ENCODE results near the gene VPREB3.
A peak's percentile ranks its signal among the peaks of the same experiment; 100 is the strongest.
"Not testable (repeated sequence)": the region's sequence is repeated elsewhere in the genome, so short reads cannot be mapped to it uniquely, and the experiment has no call there.

Gene VPREB3

DNA sequence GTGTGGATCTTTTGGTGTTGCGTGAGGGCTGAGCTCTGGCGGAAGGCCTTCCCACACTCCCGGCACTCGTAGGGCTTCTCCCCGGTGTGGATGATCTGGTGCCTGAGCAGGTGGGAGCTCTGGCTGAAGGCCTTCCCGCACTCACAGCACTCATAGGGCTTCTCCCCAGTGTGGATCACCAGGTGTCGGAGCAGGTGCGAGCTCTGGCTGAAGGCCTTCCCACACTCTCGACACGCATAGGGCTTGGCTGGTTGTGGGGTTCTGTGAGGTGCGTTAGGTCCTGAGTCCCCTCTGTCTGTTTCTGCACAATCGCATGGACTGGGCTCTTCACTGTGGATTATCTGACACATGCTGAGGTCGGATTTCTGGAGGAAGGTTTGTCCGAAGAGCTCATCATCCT lies 9.7 kb downstream of the VPREB3 start:
- Mint-ChIP-seq H3K9me3 (no peaks in the 10 kb centered on the region), H3K4me3 (no peak overlapping the region), H3K4me1 (ENCODE audit: low read depth) (peaks cover under 1% of the 10 kb centered on the region), H3K27ac (no peak overlapping the region), H3K27me3 (no peaks in the 10 kb centered on the region), H3K36me3 (ENCODE audit: low read depth) (peaks cover 25% of the 10 kb centered on the region)

DNA sequence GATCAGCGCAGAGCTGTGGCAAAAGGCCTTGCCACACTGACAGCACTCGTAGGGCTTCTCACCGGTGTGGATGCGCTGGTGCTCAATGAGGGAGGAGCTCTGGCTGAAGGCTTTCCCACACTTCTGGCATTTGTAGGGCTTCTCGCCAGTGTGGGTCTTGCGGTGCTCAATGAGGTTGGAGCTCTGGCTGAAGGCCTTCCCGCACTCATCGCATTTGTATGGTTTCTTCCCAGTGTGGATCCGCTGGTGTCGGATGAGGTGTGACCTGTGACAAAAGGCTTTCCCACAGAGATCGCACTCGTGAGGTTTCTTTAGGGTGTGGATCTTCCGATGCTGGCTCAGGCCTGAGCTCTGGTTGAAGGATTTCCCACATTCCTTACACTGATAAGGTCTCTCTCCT lies 10.2 kb downstream of the VPREB3 start:
- no peaks in the 10 kb centered on the region for H3K9me3 Mint-ChIP-seq
- no peak overlapping the region for H3K27ac Mint-ChIP-seq
- peaks cover 25% of the 10 kb centered on the region for H3K36me3 Mint-ChIP-seq (ENCODE audit: low read depth)
- H3K4me1 Mint-ChIP-seq (ENCODE audit: low read depth) = no peaks in the 10 kb centered on the region
- no peak overlapping the region for H3K4me3 Mint-ChIP-seq
- H3K27me3 Mint-ChIP-seq = no peaks in the 10 kb centered on the region

DNA sequence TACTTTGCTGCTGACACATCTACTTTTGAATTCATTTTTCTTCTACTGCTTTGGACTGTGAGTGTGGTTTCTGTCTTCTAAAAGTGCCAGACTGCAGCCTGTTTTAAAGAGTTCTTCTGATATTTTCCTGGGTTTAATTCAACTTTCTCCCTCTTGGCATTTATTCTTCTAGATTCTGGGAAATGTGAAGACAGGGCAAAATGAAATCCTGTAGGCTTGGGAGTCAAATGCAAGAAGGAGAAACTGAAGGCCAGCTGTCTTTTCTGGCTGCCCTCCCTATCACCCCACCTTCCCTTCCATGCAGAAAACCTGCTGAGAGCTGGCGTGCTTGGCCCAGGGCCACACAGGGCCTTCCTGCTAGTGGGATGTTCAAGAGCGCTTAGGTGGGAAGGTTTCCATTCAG lies 10.9 kb downstream of the VPREB3 start:
- Mint-ChIP-seq H3K27me3 (no peaks in the 10 kb centered on the region), H3K27ac (no peak overlapping the region), H3K36me3 (ENCODE audit: low read depth) (peaks cover 25% of the 10 kb centered on the region), H3K4me3 (no peak overlapping the region), H3K4me1 (ENCODE audit: low read depth) (no peaks in the 10 kb centered on the region), H3K9me3 (no peaks in the 10 kb centered on the region)

DNA sequence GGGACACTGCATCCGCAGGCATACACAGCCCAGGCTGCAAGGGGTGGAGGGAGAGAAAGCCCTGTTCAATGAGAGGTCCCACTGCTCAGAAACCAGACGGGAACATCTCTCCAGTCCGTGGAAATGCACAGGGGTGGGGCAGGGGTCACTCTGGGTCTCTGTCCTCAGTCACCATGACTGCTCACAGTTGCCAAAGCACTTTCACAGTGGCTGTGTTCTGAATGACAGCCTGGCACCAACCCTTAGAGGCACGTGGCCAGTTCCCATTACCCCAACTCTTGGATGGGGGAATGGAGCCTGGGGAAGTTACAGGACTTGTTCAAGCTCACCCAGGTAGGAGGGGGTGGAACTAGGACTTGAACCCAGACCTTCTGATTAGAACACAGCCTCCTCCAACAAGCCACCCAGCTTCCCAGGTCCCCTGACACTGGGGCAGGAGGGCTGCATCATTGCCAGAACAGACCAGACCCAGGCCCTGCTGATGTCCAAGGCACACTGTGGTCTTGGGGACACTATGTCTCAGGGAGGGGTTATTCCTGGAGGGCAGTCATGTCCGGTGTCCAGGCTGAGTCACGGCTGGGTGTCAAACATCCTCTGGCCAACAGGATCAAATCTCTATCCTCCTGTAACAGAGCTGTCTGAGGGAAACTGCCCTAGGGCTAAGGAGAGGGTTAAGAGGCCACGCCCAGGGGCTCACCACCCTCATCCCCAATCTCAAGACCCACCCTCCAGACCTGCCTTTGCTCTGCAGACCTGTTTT lies 11.5 kb downstream of the VPREB3 start:
- Mint-ChIP-seq H3K4me3 (no peak overlapping the region), H3K27ac (no peak overlapping the region), H3K27me3 (no peaks in the 10 kb centered on the region), H3K9me3 (no peaks in the 10 kb centered on the region), H3K4me1 (ENCODE audit: low read depth) (no peaks in the 10 kb centered on the region), H3K36me3 (ENCODE audit: low read depth) (peaks cover 25% of the 10 kb centered on the region)

DNA sequence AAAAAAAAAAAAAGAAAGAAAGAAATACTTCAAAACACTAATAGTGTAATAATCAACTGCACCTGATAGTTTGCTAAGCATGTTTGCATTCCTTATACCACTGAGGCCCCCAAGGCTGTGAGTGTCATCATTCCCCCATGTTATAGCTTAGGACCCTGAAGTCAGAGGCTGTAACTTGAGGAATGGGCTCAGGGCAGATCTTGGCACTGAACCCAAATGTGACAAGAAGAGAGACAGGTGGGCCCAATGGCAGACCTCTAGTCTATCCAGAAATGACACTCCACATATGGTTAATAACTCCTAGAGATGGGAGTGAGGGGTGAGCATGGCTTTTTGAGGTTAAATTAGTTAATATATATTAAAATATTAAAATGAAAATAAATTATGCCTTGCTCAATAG lies 16.5 kb downstream of the VPREB3 start:
- no peaks in the 10 kb centered on the region for H3K36me3 Mint-ChIP-seq (ENCODE audit: low read depth)
- H3K4me3 Mint-ChIP-seq = no peak overlapping the region
- no peak overlapping the region for H3K27ac Mint-ChIP-seq
- no peaks in the 10 kb centered on the region for H3K27me3 Mint-ChIP-seq
- H3K4me1 Mint-ChIP-seq (ENCODE audit: low read depth) = no peaks in the 10 kb centered on the region
- no peaks in the 10 kb centered on the region for H3K9me3 Mint-ChIP-seq

DNA sequence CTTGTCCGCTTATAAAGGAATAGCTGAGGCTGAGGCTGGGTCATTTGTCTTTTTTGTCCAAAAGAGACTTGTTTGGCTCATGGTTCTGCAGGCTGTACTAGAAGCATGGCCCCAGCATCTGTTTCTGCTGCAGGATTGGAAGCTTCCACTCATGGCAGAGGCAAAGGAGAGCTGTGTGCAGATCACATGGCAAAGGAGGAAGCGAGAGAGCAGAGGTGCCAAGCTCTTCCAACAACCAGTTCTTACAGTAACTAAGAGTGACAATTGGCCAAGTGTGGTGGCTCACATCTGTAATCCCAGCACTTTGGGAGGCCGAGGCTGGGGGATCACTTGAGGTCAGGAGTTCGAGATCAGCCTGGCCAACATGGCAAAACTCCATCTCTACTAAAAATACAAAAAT lies 26.1 kb downstream of the VPREB3 start:
- H3K9me3 Mint-ChIP-seq; H3K27me3 Mint-ChIP-seq; H3K4me3 Mint-ChIP-seq; H3K36me3 Mint-ChIP-seq (ENCODE audit: low read depth); H3K27ac Mint-ChIP-seq; H3K4me1 Mint-ChIP-seq (ENCODE audit: low read depth): not testable (repeated sequence)

DNA sequence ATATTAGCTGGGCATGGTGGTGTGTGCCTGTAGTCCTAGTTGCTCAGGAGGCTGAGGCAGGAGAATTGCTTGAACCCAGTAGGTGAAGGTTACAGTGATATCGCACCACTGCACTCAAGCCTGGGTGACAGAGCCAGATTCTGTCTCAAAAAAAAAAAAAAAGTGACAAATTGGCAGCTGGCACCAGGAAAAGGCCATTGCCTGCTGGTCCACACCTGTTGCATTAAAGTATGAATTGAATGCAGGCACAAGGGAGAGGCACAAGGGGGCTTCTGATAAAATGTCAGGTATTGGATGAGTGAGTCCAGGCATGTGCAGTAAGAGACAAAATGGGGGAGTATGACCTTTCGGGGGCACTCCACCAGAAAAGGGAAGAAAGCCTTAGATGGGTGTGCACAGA lies 31.5 kb downstream of the VPREB3 start:
- no peaks in the 10 kb centered on the region for H3K9me3 Mint-ChIP-seq
- H3K4me3 Mint-ChIP-seq = no peak overlapping the region
- H3K4me1 Mint-ChIP-seq (ENCODE audit: low read depth) = no peaks in the 10 kb centered on the region
- no peak overlapping the region for H3K27ac Mint-ChIP-seq
- no peaks in the 10 kb centered on the region for H3K36me3 Mint-ChIP-seq (ENCODE audit: low read depth)
- no peaks in the 10 kb centered on the region for H3K27me3 Mint-ChIP-seq

DNA sequence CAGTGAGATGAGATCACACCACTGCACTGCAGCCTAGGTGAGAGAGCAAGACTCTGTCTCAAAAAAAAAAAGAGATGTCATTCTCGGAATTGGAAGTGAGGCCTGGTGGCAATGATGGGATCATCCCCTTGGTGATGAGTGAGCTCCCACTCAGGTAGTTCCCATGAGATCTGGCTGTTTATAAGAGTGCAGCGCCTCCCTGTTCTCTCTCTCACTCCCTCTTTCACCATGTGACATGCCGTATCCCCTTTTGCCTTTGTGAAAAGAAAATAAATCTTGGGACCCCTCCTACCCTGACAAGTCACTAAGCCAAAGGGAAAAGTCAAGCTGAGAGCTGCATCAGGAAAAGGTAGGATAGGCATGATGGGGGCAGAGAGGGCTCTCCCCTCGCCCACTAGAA lies 32.1 kb downstream of the VPREB3 start:
- no peaks in the 10 kb centered on the region for H3K27me3 Mint-ChIP-seq
- no peaks in the 10 kb centered on the region for H3K36me3 Mint-ChIP-seq (ENCODE audit: low read depth)
- H3K4me3 Mint-ChIP-seq = no peak overlapping the region
- no peaks in the 10 kb centered on the region for H3K9me3 Mint-ChIP-seq
- peaks cover 5% of the 10 kb centered on the region for H3K4me1 Mint-ChIP-seq (ENCODE audit: low read depth)
- H3K27ac Mint-ChIP-seq = no peak overlapping the region

DNA sequence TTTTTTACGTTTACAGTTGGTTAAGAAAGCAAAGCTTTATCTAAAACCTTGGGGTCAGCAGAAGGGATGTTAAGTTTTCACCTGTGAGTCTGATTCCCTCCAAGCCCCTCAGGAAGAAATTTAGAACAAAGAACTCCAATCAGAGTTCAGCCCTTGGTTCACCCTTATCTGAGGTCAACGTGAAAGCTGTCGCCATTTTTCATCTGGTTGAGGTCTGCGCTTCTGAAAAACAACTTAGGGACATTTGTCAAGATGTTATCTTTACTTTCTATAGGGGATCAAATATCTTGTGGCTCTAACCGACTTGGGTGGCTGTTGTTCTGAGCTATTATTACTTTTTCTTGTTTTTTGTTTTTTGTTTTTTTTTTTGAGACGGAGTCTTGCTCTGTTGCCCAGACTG lies 33.4 kb downstream of the VPREB3 start:
- Mint-ChIP-seq H3K9me3 (no peaks in the 10 kb centered on the region), H3K27ac (no peak overlapping the region), H3K4me1 (ENCODE audit: low read depth) (peaks cover 8% of the 10 kb centered on the region), H3K36me3 (ENCODE audit: low read depth) (no peaks in the 10 kb centered on the region), H3K27me3 (no peaks in the 10 kb centered on the region), H3K4me3 (no peak overlapping the region)

DNA sequence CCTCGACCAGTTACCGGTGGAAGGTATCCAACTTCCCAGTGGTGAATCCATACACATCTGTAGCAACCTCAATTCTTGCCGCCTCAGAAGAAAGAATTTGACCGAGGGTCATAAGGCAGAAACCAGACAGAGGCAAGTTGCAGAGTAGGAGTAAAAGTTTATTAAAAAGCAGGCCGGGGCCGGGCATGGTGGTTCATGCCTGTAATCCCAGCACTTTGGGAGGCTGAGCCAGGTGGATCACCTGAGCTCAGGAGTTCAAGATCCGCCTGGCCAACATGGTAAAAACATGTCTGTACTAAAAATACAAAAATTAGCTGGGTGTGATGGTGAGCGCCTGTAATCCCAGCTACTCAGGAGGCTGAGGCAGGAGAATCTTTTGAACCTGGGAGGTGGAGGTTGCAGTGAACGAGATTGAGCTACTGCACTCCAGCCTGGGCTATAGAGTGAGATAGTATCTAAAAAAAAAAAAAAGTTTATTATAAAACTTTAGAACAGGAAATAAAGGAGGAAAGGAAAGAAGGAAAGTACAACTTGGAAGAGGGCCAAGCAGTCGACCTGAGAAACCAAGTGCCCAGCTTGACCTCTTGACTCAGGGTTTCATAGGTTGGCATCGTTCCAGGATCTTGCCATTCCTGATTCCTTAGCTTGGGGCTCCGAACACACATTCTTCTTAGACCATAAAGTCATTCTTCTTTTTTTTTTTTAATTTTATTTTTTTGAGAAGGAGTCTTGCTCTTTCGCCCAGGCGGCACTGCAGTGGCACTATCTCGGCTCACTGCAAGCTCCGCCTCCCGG lies 35.7 kb downstream of the VPREB3 start:
- peaks cover 8% of the 10 kb centered on the region for H3K36me3 Mint-ChIP-seq (ENCODE audit: low read depth)
- peaks cover 25% of the 10 kb centered on the region for H3K4me1 Mint-ChIP-seq (ENCODE audit: low read depth)
- H3K4me3 Mint-ChIP-seq = no peak overlapping the region
- H3K27me3 Mint-ChIP-seq = no peaks in the 10 kb centered on the region
- H3K9me3 Mint-ChIP-seq = no peaks in the 10 kb centered on the region
- H3K27ac Mint-ChIP-seq = no peak overlapping the region

DNA sequence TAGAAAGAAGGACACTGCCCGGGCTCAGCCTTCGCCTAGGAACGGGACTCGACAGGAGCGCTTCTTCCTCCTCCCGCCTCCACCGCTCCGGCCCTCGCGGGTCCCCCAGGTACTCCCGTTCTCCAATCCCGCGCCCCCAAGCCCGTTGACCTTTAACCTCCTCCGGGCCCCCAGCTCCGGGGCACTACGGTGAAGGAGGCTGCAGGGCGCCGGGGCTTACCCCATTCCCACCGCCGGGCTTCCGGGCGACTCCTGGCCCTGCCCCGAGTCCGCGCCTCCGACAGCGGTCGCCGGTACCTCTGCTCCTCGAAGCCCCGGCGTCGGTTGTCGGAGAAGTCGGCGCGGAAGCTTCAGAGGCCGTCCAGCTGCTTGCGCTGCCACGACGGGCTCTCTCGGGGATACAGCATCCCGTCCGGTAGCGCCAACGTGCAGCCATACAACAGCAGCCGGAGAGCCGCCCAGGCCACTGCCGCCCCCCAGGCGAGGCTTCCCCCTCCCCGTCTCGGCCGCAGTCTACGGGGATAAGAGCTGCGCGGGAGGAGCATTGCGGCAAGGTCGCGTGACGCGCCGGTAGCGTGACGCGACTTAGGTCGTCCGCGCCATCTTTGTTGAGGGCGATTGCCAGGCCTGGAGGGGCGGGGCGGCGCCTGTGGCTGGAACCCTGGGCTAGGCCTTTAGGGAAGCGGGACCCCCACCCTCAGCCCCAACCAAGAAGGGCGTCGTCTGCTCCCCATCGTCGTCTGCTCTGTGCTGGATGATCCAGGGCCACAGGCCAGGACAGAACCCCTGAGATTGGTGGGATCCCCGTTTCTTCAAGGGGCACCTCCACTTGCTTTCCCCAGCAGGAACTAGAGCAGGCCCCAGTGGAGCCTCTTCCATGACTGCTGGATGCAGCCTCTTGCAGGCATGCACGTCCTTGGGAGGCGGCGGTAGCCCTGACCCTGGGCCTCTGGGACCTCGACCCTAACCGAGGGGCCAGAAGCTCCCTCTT lies 37.1 kb downstream of the VPREB3 start:
- Mint-ChIP-seq H3K4me3 (peak overlapping the region; percentile 76), H3K27ac (peak overlapping the region; percentile 65), H3K36me3 (ENCODE audit: low read depth) (peaks cover 8% of the 10 kb centered on the region), H3K27me3 (no peaks in the 10 kb centered on the region), H3K4me1 (ENCODE audit: low read depth) (peaks cover 28% of the 10 kb centered on the region), H3K9me3 (no peaks in the 10 kb centered on the region)

DNA sequence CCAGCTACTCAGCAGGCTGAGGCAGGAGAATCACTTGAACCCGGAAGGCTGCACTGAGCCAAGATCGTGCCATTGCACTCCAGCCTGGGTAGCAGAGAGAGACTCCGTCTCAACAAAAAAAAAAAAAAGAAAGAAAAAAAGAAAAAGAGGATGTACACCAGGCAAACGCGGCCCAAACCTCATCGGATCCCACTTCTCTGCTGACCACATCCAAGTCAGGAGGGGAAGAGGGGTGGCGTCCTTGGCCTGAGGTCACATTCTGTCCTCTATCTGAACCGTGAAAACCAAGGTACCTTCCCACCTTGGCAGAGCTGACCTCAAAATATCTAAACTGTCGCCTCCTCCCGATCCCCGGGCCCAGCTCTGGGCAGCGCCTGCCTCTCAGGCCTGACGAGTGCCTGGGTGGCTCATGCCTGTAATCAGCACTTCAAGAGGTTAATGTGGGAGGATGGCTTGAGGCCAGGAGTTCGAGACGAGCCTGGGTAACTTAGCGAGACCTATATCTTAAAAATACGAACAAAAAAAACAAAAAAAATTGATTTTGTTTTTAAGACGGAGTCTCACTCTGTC lies 38.3 kb downstream of the VPREB3 start:
- Mint-ChIP-seq H3K4me1 (ENCODE audit: low read depth) (peaks cover 28% of the 10 kb centered on the region), H3K9me3 (no peaks in the 10 kb centered on the region), H3K27me3 (no peaks in the 10 kb centered on the region), H3K36me3 (ENCODE audit: low read depth) (peaks cover 16% of the 10 kb centered on the region), H3K27ac (peak overlapping the region; percentile 49), H3K4me3 (peak overlapping the region; percentile 76)

DNA sequence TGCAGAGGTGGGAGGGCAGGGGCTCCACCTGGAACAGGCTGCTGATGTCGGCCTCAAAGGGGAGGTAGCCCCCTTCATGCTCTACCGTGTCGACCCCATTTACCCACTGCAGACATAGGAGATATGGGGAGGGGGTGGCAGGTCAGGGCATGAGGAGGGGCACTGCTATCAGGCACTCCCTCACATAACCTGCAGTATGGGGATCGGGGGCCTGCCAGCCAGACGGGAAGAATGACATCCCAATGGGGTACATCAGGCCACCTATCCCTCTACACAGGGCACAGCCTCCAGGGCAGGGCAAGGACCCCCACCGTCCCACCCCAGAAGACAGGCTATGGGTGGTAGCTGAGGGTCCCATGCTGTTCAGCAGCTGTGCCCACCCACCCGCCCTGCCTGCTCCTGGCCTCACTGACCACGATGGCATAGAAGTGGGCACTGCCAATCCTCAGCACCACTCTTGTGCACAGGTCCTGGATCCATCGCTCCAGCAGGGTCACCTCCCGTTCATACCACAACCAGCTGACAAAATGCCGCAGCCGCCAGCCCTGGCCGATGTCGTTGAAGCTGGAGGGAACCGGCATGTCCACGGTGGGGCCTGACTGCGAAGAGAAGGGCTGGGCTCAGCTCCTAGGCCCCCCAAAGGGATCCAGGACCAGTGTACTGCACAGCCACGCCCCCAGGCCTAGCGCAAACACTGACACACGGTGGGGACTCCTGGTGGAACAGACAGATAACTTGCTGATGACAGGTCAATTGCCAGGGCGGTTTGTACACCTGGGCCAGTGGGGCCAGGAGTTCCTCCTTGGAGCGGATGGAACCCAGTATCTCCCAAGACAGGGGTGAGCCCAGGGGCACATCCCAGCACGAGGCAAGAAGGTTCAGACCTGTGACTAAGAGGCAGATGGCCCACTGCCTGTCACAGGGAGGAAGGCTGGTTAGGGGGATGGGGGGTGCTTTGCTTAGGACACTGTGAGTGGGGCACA lies 39.3 kb downstream of the VPREB3 start:
- Mint-ChIP-seq H3K27ac (peak overlapping the region; percentile 55), H3K9me3 (no peaks in the 10 kb centered on the region), H3K4me1 (ENCODE audit: low read depth) (peaks cover 35% of the 10 kb centered on the region), H3K36me3 (ENCODE audit: low read depth) (peaks cover 26% of the 10 kb centered on the region), H3K4me3 (peak overlapping the region; percentile 76), H3K27me3 (no peaks in the 10 kb centered on the region)
